Vagina (tissue), 2 donors: ENCODE data around the gene PSMD1. TPM values are rescaled to one million over a fixed set of nuclear protein-coding genes. Genes with fewer than 3 reads are reported as not detected.
"Not testable (repeated sequence)": the region's sequence is repeated elsewhere in the genome, so short reads cannot be mapped to it uniquely, and the experiment has no call there.

Experiments used
- DNase-seq, 2 donors: peaks; one replicate each; pipeline ENCODE4 v3.0.0-alpha.2; 2017; ENCODE audit errors: extremely low spot score in 2 of 2
- H3K27ac ChIP-seq: fragments of 200-600 bp; sonication (generic); one replicate; pipeline ENCODE4 v1.5.1; 2019
- H3K27me3 ChIP-seq: fragments of 200-600 bp; sonication (generic); one replicate; pipeline ENCODE4 v1.5.1; 2019
- H3K36me3 ChIP-seq, 2 donors: fragments of 200-600 bp; sonication (generic); one replicate each; pipeline ENCODE4 v1.5.1; 2017 to 2019
- H3K4me1 ChIP-seq: fragments of 200-600 bp; sonication (generic); one replicate; pipeline ENCODE4 v1.5.1; 2019
- H3K4me3 ChIP-seq, 2 donors: fragments of 200-600 bp; sonication (generic); 1 replicate in 1 of 2; 2 replicates in 1 of 2; pipeline ENCODE4 v1.5.1; 2016 to 2019
- H3K9me3 ChIP-seq: fragments of 200-600 bp; sonication (generic); one replicate; pipeline ENCODE4 v1.5.1; 2019
- POLR2A ChIP-seq, 2 donors: fragments of 450-650 bp; IDR thresholded peaks; one replicate each; pipeline ENCODE4 v1.6.1; 2017; ENCODE audit warnings: antibody characterized with exemption in 2 of 2, mild to moderate bottlenecking in 2 of 2, moderate library complexity in 2 of 2
- POLR2AphosphoS5 ChIP-seq, 2 donors: sonication (generic); formaldehyde crosslinking; IDR thresholded peaks; one replicate each; pipeline ENCODE4 v1.9.0; 2017; ENCODE audit warnings: antibody characterized with exemption in 2 of 2, mild to moderate bottlenecking in 2 of 2, low read depth in 1 of 2; ENCODE audit not compliant: insufficient read depth in 1 of 2
- intact Hi-C: fragments of 100-400 bp; cut with DNase I; formaldehyde crosslinking; loops from one replicate; pipeline ENCODE4 v1.15.1; 2023
- total RNA-seq: library from RNA; depleted of rRNA; stranded (reverse); fragments of >200 nt; gene quantifications from one replicate; pipeline ENCODE4 v1.2.3, GENCODE V29; 2016
- TF ChIP-seq, protein P1 (sequence below), 3 experiments: fragments of 450-650 bp in 2 of 3; fragments of 200-600 bp in 1 of 3; sonication (generic) in 1 of 3; IDR thresholded peaks; one replicate each; pipeline ENCODE4 v1.5.1; 2017 to 2019; ENCODE audit warnings: antibody characterized with exemption in 3 of 3, mild to moderate bottlenecking in 2 of 3, moderate library complexity in 2 of 3

PSMD1 gene
- total RNA-seq, 1 donor from 2014 or later = 40.5 TPM

- DNase-seq = no peak
- Histone ChIP-seq H3K27ac (no peak overlapping the region), H3K36me3 (peaks cover 0 to 49% of the 10 kb centered on the region in 2 donors), H3K9me3 (peaks cover 7% of the 10 kb centered on the region), H3K4me3 (no peak overlapping the region), H3K27me3 (no peaks in the 10 kb centered on the region), H3K4me1 (no peaks in the 10 kb centered on the region)
- TF ChIP-seq POLR2A (IDR thresholded peaks at IDR 0.05) (no peak), POLR2AphosphoS5 (IDR thresholded peaks at IDR 0.05; ENCODE audit: insufficient read depth in 1 of 2, low read depth in 1 of 2) (no peak)
- TF ChIP-seq, protein P1, sequence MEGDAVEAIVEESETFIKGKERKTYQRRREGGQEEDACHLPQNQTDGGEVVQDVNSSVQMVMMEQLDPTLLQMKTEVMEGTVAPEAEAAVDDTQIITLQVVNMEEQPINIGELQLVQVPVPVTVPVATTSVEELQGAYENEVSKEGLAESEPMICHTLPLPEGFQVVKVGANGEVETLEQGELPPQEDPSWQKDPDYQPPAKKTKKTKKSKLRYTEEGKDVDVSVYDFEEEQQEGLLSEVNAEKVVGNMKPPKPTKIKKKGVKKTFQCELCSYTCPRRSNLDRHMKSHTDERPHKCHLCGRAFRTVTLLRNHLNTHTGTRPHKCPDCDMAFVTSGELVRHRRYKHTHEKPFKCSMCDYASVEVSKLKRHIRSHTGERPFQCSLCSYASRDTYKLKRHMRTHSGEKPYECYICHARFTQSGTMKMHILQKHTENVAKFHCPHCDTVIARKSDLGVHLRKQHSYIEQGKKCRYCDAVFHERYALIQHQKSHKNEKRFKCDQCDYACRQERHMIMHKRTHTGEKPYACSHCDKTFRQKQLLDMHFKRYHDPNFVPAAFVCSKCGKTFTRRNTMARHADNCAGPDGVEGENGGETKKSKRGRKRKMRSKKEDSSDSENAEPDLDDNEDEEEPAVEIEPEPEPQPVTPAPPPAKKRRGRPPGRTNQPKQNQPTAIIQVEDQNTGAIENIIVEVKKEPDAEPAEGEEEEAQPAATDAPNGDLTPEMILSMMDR (IDR thresholded peaks at IDR 0.05) = no peak
- intact Hi-C loops = no loop called here
Observed at GRCh38 chr2:231094736-231095346, 38.2 kb downstream of the PSMD1 start.

GRCh38 chr2:231099918-231100317 lies 43.3 kb downstream of the PSMD1 start:
- no peaks in the 10 kb centered on the region for H3K27me3 ChIP-seq
- no peak for DNase-seq
- H3K27ac ChIP-seq = no peak overlapping the region
- peaks cover 17% of the 10 kb centered on the region for H3K9me3 ChIP-seq
- no peak overlapping the region for H3K4me3 ChIP-seq
- intact Hi-C loops = loop anchor here (10.0 kb wide), 1 partner anchor 315 kb away; no protein-coding TSS in a partner anchor
- no peaks in the 10 kb centered on the region for H3K4me1 ChIP-seq
- H3K36me3 ChIP-seq = peaks cover 0 to 49% of the 10 kb centered on the region in 2 donors
- no peak for TF ChIP-seq POLR2AphosphoS5 (IDR thresholded peaks at IDR 0.05; ENCODE audit: insufficient read depth in 1 of 2, low read depth in 1 of 2)
- TF ChIP-seq, protein P1 (IDR thresholded peaks at IDR 0.05) = no peak
- no peak for TF ChIP-seq POLR2A (IDR thresholded peaks at IDR 0.05)

- not testable (repeated sequence) for H3K4me1 ChIP-seq, H3K27ac ChIP-seq, H3K27me3 ChIP-seq, DNase-seq, H3K4me3 ChIP-seq
- H3K9me3 ChIP-seq = peaks cover 17% of the 10 kb centered on the region
- intact Hi-C loops = loop anchor here (10.0 kb wide), 1 partner anchor 314 kb away; no protein-coding TSS in a partner anchor
- peaks cover 0 to 49% of the 10 kb centered on the region in 2 donors for H3K36me3 ChIP-seq
Observed at GRCh38 chr2:231100321-231100720, 43.7 kb downstream of the PSMD1 start.

GRCh38 chr2:231100990-231101389 lies 44.3 kb downstream of the PSMD1 start:
- H3K9me3 ChIP-seq = peaks cover 17% of the 10 kb centered on the region
- no peaks in the 10 kb centered on the region for H3K4me1 ChIP-seq
- TF ChIP-seq, protein P1 (IDR thresholded peaks at IDR 0.05) = no peak
- TF ChIP-seq POLR2AphosphoS5 (IDR thresholded peaks at IDR 0.05; ENCODE audit: insufficient read depth in 1 of 2, low read depth in 1 of 2) (no peak), POLR2A (IDR thresholded peaks at IDR 0.05) (no peak)
- H3K36me3 ChIP-seq = peaks cover 0 to 45% of the 10 kb centered on the region in 2 donors
- DNase-seq = no peak
- H3K27me3 ChIP-seq = no peaks in the 10 kb centered on the region
- intact Hi-C loops = loop anchor here (10.0 kb wide), 1 partner anchor 314 kb away; no protein-coding TSS in a partner anchor
- H3K4me3 ChIP-seq = no peak overlapping the region
- H3K27ac ChIP-seq = no peak overlapping the region

- peaks cover 17% of the 10 kb centered on the region for H3K9me3 ChIP-seq
- H3K27me3 ChIP-seq = no peaks in the 10 kb centered on the region
- peaks cover 0 to 31% of the 10 kb centered on the region in 2 donors for H3K36me3 ChIP-seq
- no peak overlapping the region for H3K4me3 ChIP-seq
- no peaks in the 10 kb centered on the region for H3K4me1 ChIP-seq
- DNase-seq = no peak
- TF ChIP-seq, protein P1 (IDR thresholded peaks at IDR 0.05) = no peak
- TF ChIP-seq POLR2A (IDR thresholded peaks at IDR 0.05) (no peak), POLR2AphosphoS5 (IDR thresholded peaks at IDR 0.05; ENCODE audit: insufficient read depth in 1 of 2, low read depth in 1 of 2) (no peak)
- H3K27ac ChIP-seq = no peak overlapping the region
- intact Hi-C loops = loop anchor here (10.0 kb wide), 1 partner anchor 312 kb away; no protein-coding TSS in a partner anchor
Observed at GRCh38 chr2:231102772-231103171, 46.1 kb downstream of the PSMD1 start.
